Measurements from ENCODE around the gene TRIM26. TPM values are rescaled to one million over a fixed set of nuclear protein-coding genes. Genes with fewer than 3 reads are reported as not detected.

The TRIM26 gene
- total and polyA plus RNA-seq, 2 donors (not counting 3 experiments of a cell fraction or from before 2014, with no cell fraction given): 30.4 to 34.5 TPM

DNA sequence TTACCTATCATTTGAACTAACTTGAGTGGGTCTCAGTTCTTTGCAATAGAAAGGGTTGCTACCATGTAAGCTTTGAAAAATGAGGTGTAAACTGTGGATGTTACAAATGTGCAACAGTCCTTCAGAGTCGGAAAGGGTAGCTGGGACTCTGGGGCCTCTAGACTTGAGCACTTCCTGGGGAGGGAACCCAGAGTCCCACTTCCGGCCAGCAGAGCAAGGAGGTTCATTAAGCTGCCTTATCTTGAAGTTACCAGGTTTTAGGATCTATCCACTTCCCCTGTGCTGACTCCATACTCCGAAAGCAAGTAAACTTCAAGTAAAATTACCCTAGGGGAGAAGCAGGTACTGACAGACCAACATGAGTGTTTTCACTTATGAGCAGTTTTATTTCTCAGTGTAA is 61.6 kb downstream of the TRIM26 start:
- POLR2A ChIA-PET: no interaction called here
- no peak overlapping the region for H3K4me3 ChIP-seq (replicated peaks in 1 of 3; ENCODE audit: insufficient read depth in 1 of 3, low read depth in 1 of 3, low read length in 3 of 3)
- TF ChIP-seq JUN (IDR thresholded peaks at IDR 0.05; ENCODE audit: borderline replicate concordance, insufficient read depth, insufficient read length, low read depth): no peak
- no peak for TF ChIP-seq MAX (IDR thresholded peaks at IDR 0.05; ENCODE audit: insufficient read depth, insufficient read length)
- no peak for TF ChIP-seq POLR2AphosphoS5 (IDR thresholded peaks at IDR 0.05; ENCODE audit: insufficient read depth, low read depth, low read length)
- no peak for TF ChIP-seq GATA2 (IDR thresholded peaks at IDR 0.05; ENCODE audit: insufficient read depth, insufficient read length, low read depth, low read length)
- TF ChIP-seq FOS (IDR thresholded peaks at IDR 0.05; ENCODE audit: borderline replicate concordance, insufficient read depth, low read length): no peak
- TF ChIP-seq POLR2A (IDR thresholded peaks at IDR 0.05; ENCODE audit: low read depth, low read length): no peak
- TF ChIP-seq, protein P1, sequence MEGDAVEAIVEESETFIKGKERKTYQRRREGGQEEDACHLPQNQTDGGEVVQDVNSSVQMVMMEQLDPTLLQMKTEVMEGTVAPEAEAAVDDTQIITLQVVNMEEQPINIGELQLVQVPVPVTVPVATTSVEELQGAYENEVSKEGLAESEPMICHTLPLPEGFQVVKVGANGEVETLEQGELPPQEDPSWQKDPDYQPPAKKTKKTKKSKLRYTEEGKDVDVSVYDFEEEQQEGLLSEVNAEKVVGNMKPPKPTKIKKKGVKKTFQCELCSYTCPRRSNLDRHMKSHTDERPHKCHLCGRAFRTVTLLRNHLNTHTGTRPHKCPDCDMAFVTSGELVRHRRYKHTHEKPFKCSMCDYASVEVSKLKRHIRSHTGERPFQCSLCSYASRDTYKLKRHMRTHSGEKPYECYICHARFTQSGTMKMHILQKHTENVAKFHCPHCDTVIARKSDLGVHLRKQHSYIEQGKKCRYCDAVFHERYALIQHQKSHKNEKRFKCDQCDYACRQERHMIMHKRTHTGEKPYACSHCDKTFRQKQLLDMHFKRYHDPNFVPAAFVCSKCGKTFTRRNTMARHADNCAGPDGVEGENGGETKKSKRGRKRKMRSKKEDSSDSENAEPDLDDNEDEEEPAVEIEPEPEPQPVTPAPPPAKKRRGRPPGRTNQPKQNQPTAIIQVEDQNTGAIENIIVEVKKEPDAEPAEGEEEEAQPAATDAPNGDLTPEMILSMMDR (IDR thresholded peaks at IDR 0.05; ENCODE audit: extremely low read depth in 1 of 2, insufficient read depth in 1 of 2, low read depth in 1 of 2, low read length in 2 of 2): no peak
- TF ChIP-seq MYC (IDR thresholded peaks at IDR 0.05; ENCODE audit: low read depth, low read length): no peak
- no peak for TF ChIP-seq EZH2 (IDR thresholded peaks at IDR 0.05; ENCODE audit: borderline replicate concordance, low read depth, low read length, severe bottlenecking)
- no peaks in the 10 kb centered on the region for H3K79me2 ChIP-seq (ENCODE audit: control insufficient read depth, insufficient read depth, low read length)
- H3K4me2 ChIP-seq (ENCODE audit: insufficient read depth, low read length): no peak overlapping the region
- no TSS peak for BruUV-seq (replicated peaks)
- H2AFZ ChIP-seq (ENCODE audit: low read depth, low read length): no peak overlapping the region
- dilution Hi-C loops (cut with MboI; ENCODE audit: extremely low pct_ligation_motif_present, low sequenced_read_pairs): no loop called here
- H4K20me1 ChIP-seq (replicated peaks; ENCODE audit: control insufficient read depth, extremely low read depth, insufficient read depth, low read length): no peaks in the 10 kb centered on the region
- intact Hi-C loops (cut with micrococcal nuclease): no loop called here
- H3K9me1 ChIP-seq (replicated peaks; ENCODE audit: control insufficient read depth, extremely low read depth, insufficient read depth, low read length): no peaks in the 10 kb centered on the region
- H3K9me3 ChIP-seq (replicated peaks; ENCODE audit: control insufficient read depth, insufficient read depth, low read length): no peaks in the 10 kb centered on the region
- H3K27ac ChIP-seq (ENCODE audit: insufficient read depth, low read depth, low read length): no peak overlapping the region
- peaks cover 8% of the 10 kb centered on the region for H3K4me1 ChIP-seq (ENCODE audit: control insufficient read depth, extremely low read depth, insufficient read depth, low read length)
- FAIRE-seq: no peak
- DNase-seq (ENCODE audit: low read depth, low spot score): no peak
- no peaks in the 10 kb centered on the region for H3K36me3 ChIP-seq (ENCODE audit: control insufficient read depth in 2 of 2, extremely low read depth in 1 of 2, insufficient read depth in 2 of 2, low read length in 2 of 2)
- no peak overlapping the region for H3K9ac ChIP-seq (replicated peaks; ENCODE audit: extremely low read depth, insufficient read depth, low read length)
- CTCF ChIA-PET: no interaction called here
- H3K27me3 ChIP-seq (ENCODE audit: control insufficient read depth in 2 of 2, insufficient read depth in 2 of 2, low read length in 2 of 2): peaks cover 0 to 5% of the 10 kb centered on the region in 2 experiments
